Renal cortex interstitium (tissue), 3 donors: ENCODE measurements around the gene SLC5A1. TPM values are rescaled to one million over a fixed set of nuclear protein-coding genes. Genes with fewer than 3 reads are reported as not detected.

Experiments used
- polyA plus RNA-seq, 3 donors: library from polyadenylated mRNA; unstranded; fragments of 120-200 nt; gene quantifications; one replicate each; pipeline ENCODE4 v1.2.1, GENCODE V29; 2013; ENCODE audit not compliant: insufficient read length in 3 of 3

SLC5A1 gene
- polyA plus RNA-seq, 3 donors = 0.42 to 0.82 (median 0.53) TPM

Other genes with a start within 250 kb of the SLC5A1 start
- 100 to 1,000 TPM in 2 of 3 donors, 10 to 100 TPM in 1; 92.6 to 140 (median 136) TPM for gene YWHAH, start 98.7 kb upstream of the SLC5A1 start, polyA plus RNA-seq
- gene C22orf42, start 116.0 kb downstream of the SLC5A1 start, polyA plus RNA-seq = not detected
- gene RFPL2, start 161.8 kb downstream of the SLC5A1 start, polyA plus RNA-seq = under 1 TPM; 0.20 to 0.75 (median 0.35) TPM
- 1 to 10 TPM in 2 of 3 donors, under 1 TPM in 1; 0.62 to 1.9 (median 1.6) TPM for gene SLC5A4, start 212.1 kb downstream of the SLC5A1 start, polyA plus RNA-seq